ENCODE measurements around the gene MYO5C.

GRCh38 chr15:52213206-52213605 lies 82.4 kb downstream of the MYO5C start:
- no peak for TF ChIP-seq CTCF (optimal IDR thresholded peaks at IDR 0.05 in 1 of 3, IDR thresholded peaks at IDR 0.05 in 1 of 3, conservative IDR thresholded peaks at IDR 0.05 in 1 of 3; ENCODE audit: extremely low read depth in 1 of 3, insufficient read depth in 2 of 3, low read length in 3 of 3)
- TF ChIP-seq EZH2 (IDR thresholded peaks at IDR 0.05; ENCODE audit: low read length), result no peak

Measured in keratinocyte (primary cell).